GM23338 (cell line): ENCODE results near the gene DPEP2NB. TPM values are rescaled to one million over a fixed set of nuclear protein-coding genes. Genes with fewer than 3 reads are reported as not detected.

Source experiments
- ATAC-seq: fragments of 200-7000 bp; cut with Tn5 transposase; 3 replicates; pipeline ENCODE4 v1.9.1; 2020
- DNase-seq: peaks from one replicate; pipeline ENCODE4 v3.0.0-alpha.2; 2015; ENCODE audit warnings: low spot score
- H2AFZ ChIP-seq: fragments of 200-600 bp; sonication (generic); 2 replicates; pipeline ENCODE4 v1.8.0; 2016; ENCODE audit warnings: antibody characterized with exemption, mild to moderate bottlenecking, moderate library complexity
- H3F3A ChIP-seq: fragments of 200-600 bp; sonication (generic); replicated peaks from 2 replicates; pipeline ENCODE4 v1.8.0; 2017; ENCODE audit warnings: antibody characterized with exemption, mixed run types, low read depth
- H3K27ac ChIP-seq: fragments of 200-600 bp; sonication (generic); 2 replicates; pipeline ENCODE4 v1.6.1; 2016; ENCODE audit warnings: low read depth
- H3K27me3 ChIP-seq: fragments of 200-600 bp; sonication (generic); 2 replicates; pipeline ENCODE4 v1.8.0; 2016; ENCODE audit warnings: mild to moderate bottlenecking, mixed run types, moderate library complexity; ENCODE audit not compliant: insufficient read depth
- H3K36me3 ChIP-seq: fragments of 200-600 bp; sonication (generic); 2 replicates; pipeline ENCODE4 v1.8.0; 2016; ENCODE audit warnings: mild to moderate bottlenecking; ENCODE audit not compliant: insufficient read depth
- H3K4me1 ChIP-seq: fragments of 200-600 bp; sonication (generic); 2 replicates; pipeline ENCODE4 v1.8.0; 2016; ENCODE audit warnings: mild to moderate bottlenecking, moderate library complexity; ENCODE audit not compliant: insufficient read depth
- H3K4me2 ChIP-seq: fragments of 200-600 bp; sonication (generic); 2 replicates; pipeline ENCODE4 v1.7.1; 2017; ENCODE audit warnings: mixed run types
- H3K4me3 ChIP-seq: fragments of 200-600 bp; sonication (generic); 2 replicates; pipeline ENCODE4 v1.6.1; 2016; ENCODE audit warnings: mixed run types
- H3K79me2 ChIP-seq: fragments of 200-600 bp; sonication (generic); replicated peaks from 2 replicates; pipeline ENCODE4 v1.8.0; 2017; ENCODE audit warnings: mild to moderate bottlenecking; ENCODE audit not compliant: insufficient read depth
- H3K9me2 ChIP-seq: fragments of 200-600 bp; sonication (generic); 2 replicates; pipeline ENCODE4 v1.8.0; 2017; ENCODE audit not compliant: insufficient read depth
- H4K20me1 ChIP-seq: fragments of 200-600 bp; sonication (generic); replicated peaks from 2 replicates; pipeline ENCODE4 v1.8.0; 2017; ENCODE audit warnings: mild to moderate bottlenecking; ENCODE audit not compliant: insufficient read depth
- H3K27ac Mint-ChIP-seq: 2 replicates; pipeline ENCODE4 v1.8.0; 2020; ENCODE audit warnings: inconsistent platforms, mild to moderate bottlenecking, moderate library complexity, mixed read lengths
- H3K27me3 Mint-ChIP-seq: 3 replicates; pipeline ENCODE4 v1.8.0; 2022; ENCODE audit warnings: low read depth, mild to moderate bottlenecking, moderate library complexity, mixed read lengths, inconsistent platforms; ENCODE audit not compliant: insufficient read depth, poor library complexity
- H3K36me3 Mint-ChIP-seq: 3 replicates; pipeline ENCODE4 v1.8.0; 2021; ENCODE audit warnings: low read depth, mild to moderate bottlenecking, inconsistent platforms, moderate library complexity, mixed read lengths
- H3K4me1 Mint-ChIP-seq: 3 replicates; pipeline ENCODE4 v1.8.0; 2020; ENCODE audit warnings: mild to moderate bottlenecking, inconsistent platforms, mixed read lengths
- H3K4me3 Mint-ChIP-seq: 3 replicates; pipeline ENCODE4 v1.8.0; 2021; ENCODE audit warnings: moderate library complexity, mild to moderate bottlenecking, inconsistent platforms, mixed read lengths
- H3K9me3 Mint-ChIP-seq: 3 replicates; pipeline ENCODE4 v1.8.0; 2020; ENCODE audit warnings: moderate library complexity, mild to moderate bottlenecking, inconsistent platforms, mixed read lengths
- CREB1 ChIP-seq: fragments of 250-450 bp; sonication (Bioruptor Pico); IDR thresholded peaks from 2 replicates; pipeline ENCODE4 v1.5.0; 2020; ENCODE audit warnings: low read depth, mild to moderate bottlenecking, moderate library complexity
- EZH2 ChIP-seq: fragments of 200-600 bp; sonication (generic); IDR thresholded peaks from one replicate; pipeline ENCODE4 v1.8.0; 2017; ENCODE audit warnings: antibody characterized with exemption, mild to moderate bottlenecking, low read depth; ENCODE audit not compliant: unreplicated experiment
- EZH2phosphoT487 ChIP-seq: fragments of 200-600 bp; sonication (generic); IDR thresholded peaks from one replicate; pipeline ENCODE4 v1.8.1; 2018; ENCODE audit warnings: antibody characterized with exemption; ENCODE audit not compliant: unreplicated experiment
- JUNB ChIP-seq: IDR thresholded peaks from one replicate; pipeline ENCODE4 v1.6.1; 2016; ENCODE audit warnings: antibody characterized with exemption; ENCODE audit not compliant: unreplicated experiment
- NANOG ChIP-seq: IDR thresholded peaks from 2 replicates; pipeline ENCODE4 v1.6.1; 2016; ENCODE audit warnings: antibody characterized with exemption, borderline replicate concordance
- POLR2AphosphoS5 ChIP-seq: IDR thresholded peaks from 2 replicates; pipeline ENCODE4 v1.6.1; 2016; ENCODE audit warnings: antibody characterized with exemption, low read depth
- REST ChIP-seq: IDR thresholded peaks from one replicate; pipeline ENCODE4 v1.6.1; 2018; ENCODE audit warnings: antibody characterized with exemption; ENCODE audit not compliant: unreplicated experiment
- STAT1 ChIP-seq: IDR thresholded peaks from one replicate; pipeline ENCODE4 v1.6.1; 2016; ENCODE audit warnings: antibody characterized with exemption; ENCODE audit not compliant: unreplicated experiment
- ZNF114 ChIP-seq: fragments of 250-450 bp; sonication (Bioruptor Pico); IDR thresholded peaks from 2 replicates; pipeline ENCODE4 v1.5.0; 2020; ENCODE audit warnings: mild to moderate bottlenecking, moderate library complexity
- ZNF331 ChIP-seq: fragments of 250-450 bp; sonication (Bioruptor Pico); IDR thresholded peaks from 2 replicates; pipeline ENCODE4 v1.5.0; 2020; ENCODE audit warnings: low read depth, mild to moderate bottlenecking, moderate library complexity
- long read RNA-seq: library from polyadenylated mRNA; unstranded; transcript quantifications from one replicate; pipeline ENCODE4 v2.0.0, GENCODE V29; 2020; ENCODE audit not compliant: unreplicated experiment
- polyA plus RNA-seq: library from polyadenylated mRNA; unstranded; fragments of >200 nt; fragmentation: Nextera tagmentation; extraction: Ambion mirVana; gene quantifications from 2 replicates; pipeline ENCODE4 v1.2.1, GENCODE V29; 2016
- total RNA-seq: library from RNA; depleted of rRNA; stranded (reverse); fragments of >200 nt; shearing (Covaris generic); gene quantifications from 2 replicates; pipeline ENCODE4 v1.2.3, GENCODE V29; 2014; rRNA removed
- TF ChIP-seq, protein P1 (sequence below): fragments of 250-450 bp; sonication (Bioruptor Pico); IDR thresholded peaks from 2 replicates; pipeline ENCODE4 v1.5.0; 2020; ENCODE audit warnings: mild to moderate bottlenecking, moderate library complexity
- TF ChIP-seq, protein P2 (sequence below), 2 experiments: fragments of 200-600 bp in 1 of 2; sonication (generic) in 1 of 2; conservative IDR thresholded peaks; 2 replicates each; pipeline versions ENCODE4 v1.5.1 to v1.6.1; 2016 to 2017; ENCODE audit warnings: antibody characterized with exemption in 2 of 2, low read depth in 2 of 2, mild to moderate bottlenecking in 2 of 2, moderate library complexity in 1 of 2
- TF ChIP-seq, protein P3 (sequence below): IDR thresholded peaks from 2 replicates; pipeline ENCODE4 v1.6.1; 2016; ENCODE audit warnings: antibody characterized with exemption

The DPEP2NB gene
- not detected in 2 replicates for total RNA-seq
- polyA plus RNA-seq: 0.19 TPM in 1 of 2 replicates, not detected in the other
- long read RNA-seq: 0 reads

DNA sequence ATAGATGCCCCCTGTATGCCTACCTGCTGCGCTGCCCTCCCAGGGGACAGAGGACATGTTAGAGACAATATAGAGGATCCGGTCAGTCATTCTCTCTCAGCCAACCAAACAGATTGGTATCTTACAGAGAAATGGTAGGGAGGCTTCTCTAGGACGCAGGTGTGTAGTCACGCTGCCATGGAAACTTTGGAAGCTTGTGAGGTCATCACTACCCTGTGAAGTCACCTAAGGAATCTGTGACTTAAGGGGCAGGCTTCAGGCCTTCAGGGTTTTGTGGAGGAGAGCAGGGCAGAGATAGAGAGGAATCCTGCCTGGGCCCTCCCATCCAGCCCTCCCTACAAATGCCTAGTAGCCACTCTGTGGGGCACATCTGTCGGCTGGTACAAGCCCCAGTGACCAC lies at the start of gene DPEP2NB:
Gene DPEP2NB (minus strand): TSS at position 231 of the 400 bp plus-strand sequence. CDS start 141 bp downstream, at position 90.
- no peaks in the 10 kb centered on the region for H3K36me3 ChIP-seq
- no peak within 1 kb of the TSS for H3K4me3 ChIP-seq
- H3K79me2 ChIP-seq: no peaks in the 10 kb centered on the region
- DNase-seq (no peak), ATAC-seq (no peak)
- no peak within 1 kb of the TSS for H3K4me3 Mint-ChIP-seq
- peak within 1 kb of the TSS; percentile 72; the same call in 1 of the 2 replicates for H2AFZ ChIP-seq
- H3K36me3 Mint-ChIP-seq: no peaks in the 10 kb centered on the region
- TF ChIP-seq NANOG (no peak), EZH2phosphoT487 (no peak), STAT1 (no peak), CREB1 (CRISPR knock-in tag) (no peak), REST (no peak), ZNF114 (CRISPR knock-in tag) (no peak), ZNF331 (CRISPR knock-in tag) (no peak), EZH2 (no peak), POLR2AphosphoS5 (no peak), JUNB (no peak)
- TF ChIP-seq, protein P1, sequence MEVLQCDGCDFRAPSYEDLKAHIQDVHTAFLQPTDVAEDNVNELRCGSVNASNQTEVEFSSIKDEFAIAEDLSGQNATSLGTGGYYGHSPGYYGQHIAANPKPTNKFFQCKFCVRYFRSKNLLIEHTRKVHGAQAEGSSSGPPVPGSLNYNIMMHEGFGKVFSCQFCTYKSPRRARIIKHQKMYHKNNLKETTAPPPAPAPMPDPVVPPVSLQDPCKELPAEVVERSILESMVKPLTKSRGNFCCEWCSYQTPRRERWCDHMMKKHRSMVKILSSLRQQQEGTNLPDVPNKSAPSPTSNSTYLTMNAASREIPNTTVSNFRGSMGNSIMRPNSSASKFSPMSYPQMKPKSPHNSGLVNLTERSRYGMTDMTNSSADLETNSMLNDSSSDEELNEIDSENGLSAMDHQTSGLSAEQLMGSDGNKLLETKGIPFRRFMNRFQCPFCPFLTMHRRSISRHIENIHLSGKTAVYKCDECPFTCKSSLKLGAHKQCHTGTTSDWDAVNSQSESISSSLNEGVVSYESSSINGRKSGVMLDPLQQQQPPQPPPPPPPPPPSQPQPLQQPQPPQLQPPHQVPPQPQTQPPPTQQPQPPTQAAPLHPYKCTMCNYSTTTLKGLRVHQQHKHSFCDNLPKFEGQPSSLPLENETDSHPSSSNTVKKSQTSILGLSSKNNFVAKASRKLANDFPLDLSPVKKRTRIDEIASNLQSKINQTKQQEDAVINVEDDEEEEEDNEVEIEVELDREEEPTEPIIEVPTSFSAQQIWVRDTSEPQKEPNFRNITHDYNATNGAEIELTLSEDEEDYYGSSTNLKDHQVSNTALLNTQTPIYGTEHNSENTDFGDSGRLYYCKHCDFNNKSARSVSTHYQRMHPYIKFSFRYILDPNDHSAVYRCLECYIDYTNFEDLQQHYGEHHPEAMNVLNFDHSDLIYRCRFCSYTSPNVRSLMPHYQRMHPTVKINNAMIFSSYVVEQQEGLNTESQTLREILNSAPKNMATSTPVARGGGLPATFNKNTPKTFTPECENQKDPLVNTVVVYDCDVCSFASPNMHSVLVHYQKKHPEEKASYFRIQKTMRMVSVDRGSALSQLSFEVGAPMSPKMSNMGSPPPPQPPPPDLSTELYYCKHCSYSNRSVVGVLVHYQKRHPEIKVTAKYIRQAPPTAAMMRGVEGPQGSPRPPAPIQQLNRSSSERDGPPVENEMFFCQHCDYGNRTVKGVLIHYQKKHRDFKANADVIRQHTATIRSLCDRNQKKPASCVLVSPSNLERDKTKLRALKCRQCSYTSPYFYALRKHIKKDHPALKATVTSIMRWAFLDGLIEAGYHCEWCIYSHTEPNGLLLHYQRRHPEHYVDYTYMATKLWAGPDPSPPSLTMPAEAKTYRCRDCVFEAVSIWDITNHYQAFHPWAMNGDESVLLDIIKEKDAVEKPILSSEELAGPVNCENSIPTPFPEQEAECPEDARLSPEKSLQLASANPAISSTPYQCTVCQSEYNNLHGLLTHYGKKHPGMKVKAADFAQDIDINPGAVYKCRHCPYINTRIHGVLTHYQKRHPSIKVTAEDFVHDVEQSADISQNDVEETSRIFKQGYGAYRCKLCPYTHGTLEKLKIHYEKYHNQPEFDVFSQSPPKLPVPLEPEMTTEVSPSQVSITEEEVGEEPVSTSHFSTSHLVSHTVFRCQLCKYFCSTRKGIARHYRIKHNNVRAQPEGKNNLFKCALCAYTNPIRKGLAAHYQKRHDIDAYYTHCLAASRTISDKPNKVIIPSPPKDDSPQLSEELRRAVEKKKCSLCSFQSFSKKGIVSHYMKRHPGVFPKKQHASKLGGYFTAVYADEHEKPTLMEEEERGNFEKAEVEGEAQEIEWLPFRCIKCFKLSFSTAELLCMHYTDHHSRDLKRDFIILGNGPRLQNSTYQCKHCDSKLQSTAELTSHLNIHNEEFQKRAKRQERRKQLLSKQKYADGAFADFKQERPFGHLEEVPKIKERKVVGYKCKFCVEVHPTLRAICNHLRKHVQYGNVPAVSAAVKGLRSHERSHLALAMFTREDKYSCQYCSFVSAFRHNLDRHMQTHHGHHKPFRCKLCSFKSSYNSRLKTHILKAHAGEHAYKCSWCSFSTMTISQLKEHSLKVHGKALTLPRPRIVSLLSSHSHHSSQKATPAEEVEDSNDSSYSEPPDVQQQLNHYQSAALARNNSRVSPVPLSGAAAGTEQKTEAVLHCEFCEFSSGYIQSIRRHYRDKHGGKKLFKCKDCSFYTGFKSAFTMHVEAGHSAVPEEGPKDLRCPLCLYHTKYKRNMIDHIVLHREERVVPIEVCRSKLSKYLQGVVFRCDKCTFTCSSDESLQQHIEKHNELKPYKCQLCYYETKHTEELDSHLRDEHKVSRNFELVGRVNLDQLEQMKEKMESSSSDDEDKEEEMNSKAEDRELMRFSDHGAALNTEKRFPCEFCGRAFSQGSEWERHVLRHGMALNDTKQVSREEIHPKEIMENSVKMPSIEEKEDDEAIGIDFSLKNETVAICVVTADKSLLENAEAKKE (CRISPR knock-in tag): no peak
- TF ChIP-seq, protein P2, sequence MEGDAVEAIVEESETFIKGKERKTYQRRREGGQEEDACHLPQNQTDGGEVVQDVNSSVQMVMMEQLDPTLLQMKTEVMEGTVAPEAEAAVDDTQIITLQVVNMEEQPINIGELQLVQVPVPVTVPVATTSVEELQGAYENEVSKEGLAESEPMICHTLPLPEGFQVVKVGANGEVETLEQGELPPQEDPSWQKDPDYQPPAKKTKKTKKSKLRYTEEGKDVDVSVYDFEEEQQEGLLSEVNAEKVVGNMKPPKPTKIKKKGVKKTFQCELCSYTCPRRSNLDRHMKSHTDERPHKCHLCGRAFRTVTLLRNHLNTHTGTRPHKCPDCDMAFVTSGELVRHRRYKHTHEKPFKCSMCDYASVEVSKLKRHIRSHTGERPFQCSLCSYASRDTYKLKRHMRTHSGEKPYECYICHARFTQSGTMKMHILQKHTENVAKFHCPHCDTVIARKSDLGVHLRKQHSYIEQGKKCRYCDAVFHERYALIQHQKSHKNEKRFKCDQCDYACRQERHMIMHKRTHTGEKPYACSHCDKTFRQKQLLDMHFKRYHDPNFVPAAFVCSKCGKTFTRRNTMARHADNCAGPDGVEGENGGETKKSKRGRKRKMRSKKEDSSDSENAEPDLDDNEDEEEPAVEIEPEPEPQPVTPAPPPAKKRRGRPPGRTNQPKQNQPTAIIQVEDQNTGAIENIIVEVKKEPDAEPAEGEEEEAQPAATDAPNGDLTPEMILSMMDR (conservative IDR thresholded peaks at IDR 0.05; ENCODE audit: low read depth in 2 of 2): no peak
- TF ChIP-seq, protein P3, sequence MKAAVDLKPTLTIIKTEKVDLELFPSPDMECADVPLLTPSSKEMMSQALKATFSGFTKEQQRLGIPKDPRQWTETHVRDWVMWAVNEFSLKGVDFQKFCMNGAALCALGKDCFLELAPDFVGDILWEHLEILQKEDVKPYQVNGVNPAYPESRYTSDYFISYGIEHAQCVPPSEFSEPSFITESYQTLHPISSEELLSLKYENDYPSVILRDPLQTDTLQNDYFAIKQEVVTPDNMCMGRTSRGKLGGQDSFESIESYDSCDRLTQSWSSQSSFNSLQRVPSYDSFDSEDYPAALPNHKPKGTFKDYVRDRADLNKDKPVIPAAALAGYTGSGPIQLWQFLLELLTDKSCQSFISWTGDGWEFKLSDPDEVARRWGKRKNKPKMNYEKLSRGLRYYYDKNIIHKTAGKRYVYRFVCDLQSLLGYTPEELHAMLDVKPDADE: no peak
- H3K4me1 Mint-ChIP-seq: no peaks in the 10 kb centered on the region
- peaks cover 11% of the 10 kb centered on the region for H3K27me3 Mint-ChIP-seq
- H3F3A ChIP-seq: no peaks in the 10 kb centered on the region
- H3K27ac ChIP-seq: no peak within 1 kb of the TSS
- no peak within 1 kb of the TSS for H3K4me2 ChIP-seq
- no peak within 1 kb of the TSS for H3K27ac Mint-ChIP-seq
- H3K9me3 Mint-ChIP-seq: no peaks in the 10 kb centered on the region; the same call in 2 of the 3 replicates
- no peaks in the 10 kb centered on the region for H4K20me1 ChIP-seq
- no peaks in the 10 kb centered on the region for H3K4me1 ChIP-seq
- no peaks in the 10 kb centered on the region for H3K27me3 ChIP-seq
- H3K9me2 ChIP-seq: no peaks in the 10 kb centered on the region
